Upper lobe of left lung (tissue), 6 donors: ENCODE results near the gene CHRDL2. TPM values are rescaled to one million over a fixed set of nuclear protein-coding genes. Genes with fewer than 3 reads are reported as not detected.

Source experiments
- ATAC-seq, 2 donors: fragments of 200-7000 bp; cut with Tn5 transposase; one replicate each; pipeline ENCODE4 v1.9.1; 2022; ENCODE audit warnings: mild to moderate bottlenecking in 2 of 2, moderate library complexity in 2 of 2; ENCODE audit not compliant: low FRiP score in 2 of 2
- DNase-seq, 2 donors: peaks; one replicate each; pipeline ENCODE4 v3.0.0-alpha.2; 2019 to 2020
- H3K27ac ChIP-seq, 4 donors: fragments of 200-600 bp; sonication (generic); one replicate each; pipeline ENCODE4 v1.5.1; 2016 to 2019
- H3K27me3 ChIP-seq, 4 donors: fragments of 200-600 bp; sonication (generic); one replicate each; pipeline ENCODE4 v1.5.1; 2017 to 2019
- H3K36me3 ChIP-seq, 4 donors: fragments of 200-600 bp; sonication (generic); one replicate each; pipeline ENCODE4 v1.5.1; 2016 to 2019
- H3K4me1 ChIP-seq, 4 donors: fragments of 200-600 bp; sonication (generic); one replicate each; pipeline ENCODE4 v1.5.1; 2018 to 2019
- H3K4me3 ChIP-seq, 4 donors: fragments of 200-600 bp; sonication (generic); one replicate each; pipeline ENCODE4 v1.5.1; 2017 to 2019; ENCODE audit warnings: mild to moderate bottlenecking in 2 of 4, moderate library complexity in 1 of 4
- H3K9me3 ChIP-seq, 4 donors: fragments of 200-600 bp; sonication (generic); one replicate each; pipeline ENCODE4 v1.5.1; 2018 to 2019
- CTCF ChIP-seq, 6 experiments: fragments of 450-650 bp in 4 of 6; fragments of 200-600 bp in 2 of 6; sonication (generic) in 2 of 6; IDR thresholded peaks; one replicate each; pipeline ENCODE4 v1.5.1; 2016 to 2019; ENCODE audit warnings: antibody characterized with exemption in 6 of 6
- EP300 ChIP-seq, 4 donors: sonication (generic); formaldehyde crosslinking; IDR thresholded peaks; one replicate each; pipeline ENCODE4 v1.5.1; 2017; ENCODE audit warnings: antibody characterized with exemption in 4 of 4, control low read depth in 2 of 4
- POLR2A ChIP-seq, 4 donors: fragments of 450-650 bp; IDR thresholded peaks; one replicate each; pipeline ENCODE4 v1.5.1; 2016 to 2017; ENCODE audit warnings: antibody characterized with exemption in 4 of 4, mild to moderate bottlenecking in 2 of 4
- POLR2AphosphoS5 ChIP-seq, 2 donors: sonication (generic); formaldehyde crosslinking; IDR thresholded peaks; one replicate each; pipeline ENCODE4 v1.5.1; 2017; ENCODE audit warnings: antibody characterized with exemption in 2 of 2
- WGBS, 2 donors: methylation state at CpG; one replicate each; pipeline ENCODE4 v1.1.5; 2017 to 2018; 5-methylcytosine and 5-hydroxymethylcytosine counted together
- total RNA-seq, 6 donors: library from RNA; depleted of rRNA in 4 of 6; stranded (reverse); fragments of >200 nt in 4 of 6; gene quantifications; one replicate each; pipeline versions ENCODE4 v1.1.0 to v1.2.1, GENCODE V29; 2016 to 2021
- donor health status: DM: no; HTN: no; CAD: no; lungs with moderate emphysema.
- donor health status: DM: no; HTN: yes; CAD: no; lungs with severe emphysema.

CHRDL2 gene
- total RNA-seq, 6 donors from 2014 or later, result 1.3 to 3.1 (median 1.5) TPM; not detected in 3

- WGBS, 2 donors, result 82 to 86% methylated on average over 12 to 13 of the region's 13 CpGs
- peaks cover 7 to 10% (median 7%) of the 10 kb centered on the region in 4 donors for H3K4me1 ChIP-seq
Measured at GRCh38 chr11:74678591-74679512, 52.4 kb downstream of the CHRDL2 start.

GRCh38 chr11:74678041-74678440, 53.2 kb downstream of the CHRDL2 start:
- no peak for TF ChIP-seq CTCF (IDR thresholded peaks at IDR 0.05)
- TF ChIP-seq EP300 (IDR thresholded peaks at IDR 0.05), result no peak
- no peak for TF ChIP-seq POLR2A (IDR thresholded peaks at IDR 0.05)
- TF ChIP-seq POLR2AphosphoS5 (IDR thresholded peaks at IDR 0.05), result no peak
- 88 to 94% methylated on average over 4 to 5 of the region's 5 CpGs for whole genome bisulfite sequencing, 2 donors
- Histone ChIP-seq H3K4me1 (peaks cover 0 to 3% (median under 1%) of the 10 kb centered on the region in 4 donors), H3K27me3 (no peaks in the 10 kb centered on the region), H3K36me3 (no peaks in the 10 kb centered on the region), H3K27ac (no peak overlapping the region), H3K9me3 (no peaks in the 10 kb centered on the region), H3K4me3 (no peak overlapping the region)
- ATAC-seq (no peak), DNase-seq (no peak)

More at GRCh38 chr11:74678591-74679512, 52.4 kb downstream of the CHRDL2 start:
- Histone ChIP-seq H3K27me3 (no peaks in the 10 kb centered on the region), H3K4me3 (no peak overlapping the region), H3K9me3 (no peaks in the 10 kb centered on the region), H3K27ac (no peak overlapping the region), H3K36me3 (no peaks in the 10 kb centered on the region)
- TF ChIP-seq POLR2A (IDR thresholded peaks at IDR 0.05) (no peak), CTCF (IDR thresholded peaks at IDR 0.05) (no peak), POLR2AphosphoS5 (IDR thresholded peaks at IDR 0.05) (no peak), EP300 (IDR thresholded peaks at IDR 0.05) (no peak)
- peak in 1 of 2 donors; percentile 12 for DNase-seq
- peak in 1 of 2 donors; percentile 55 for ATAC-seq

GRCh38 chr11:74677131-74677530, 54.1 kb downstream of the CHRDL2 start:
- peaks cover 0 to 3% (median 0%) of the 10 kb centered on the region in 4 donors for H3K4me1 ChIP-seq
- 64 to 71% methylated on average over 4 to 6 of the region's 6 CpGs for WGBS, 2 donors
- H3K9me3 ChIP-seq, result no peaks in the 10 kb centered on the region
- no peak for ATAC-seq
- no peak for DNase-seq
- H3K36me3 ChIP-seq, result no peaks in the 10 kb centered on the region
- no peaks in the 10 kb centered on the region for H3K27me3 ChIP-seq
- no peak overlapping the region for H3K4me3 ChIP-seq
- no peak for TF ChIP-seq CTCF (IDR thresholded peaks at IDR 0.05)
- TF ChIP-seq EP300 (IDR thresholded peaks at IDR 0.05), result no peak
- TF ChIP-seq POLR2A (IDR thresholded peaks at IDR 0.05), result no peak
- TF ChIP-seq POLR2AphosphoS5 (IDR thresholded peaks at IDR 0.05), result no peak
- H3K27ac ChIP-seq, result no peak overlapping the region

GRCh38 chr11:74676596-74676995, 54.6 kb downstream of the CHRDL2 start:
- no peak for ATAC-seq
- no peak overlapping the region for H3K4me3 ChIP-seq
- DNase-seq, result no peak
- TF ChIP-seq CTCF (IDR thresholded peaks at IDR 0.05) (no peak), POLR2A (IDR thresholded peaks at IDR 0.05) (no peak), EP300 (IDR thresholded peaks at IDR 0.05) (no peak), POLR2AphosphoS5 (IDR thresholded peaks at IDR 0.05) (no peak)
- H3K27me3 ChIP-seq, result no peaks in the 10 kb centered on the region
- WGBS, 2 donors, result 91 to 92% methylated on average over 5 of the region's 5 CpGs
- no peaks in the 10 kb centered on the region for H3K9me3 ChIP-seq
- H3K27ac ChIP-seq, result no peak overlapping the region
- H3K36me3 ChIP-seq, result no peaks in the 10 kb centered on the region
- H3K4me1 ChIP-seq, result no peaks in the 10 kb centered on the region
